Breast epithelium (tissue), 4 donors: ENCODE data around the gene ASTL. TPM values are rescaled to one million over a fixed set of nuclear protein-coding genes. Genes with fewer than 3 reads are reported as not detected.

Experiments used
- DNase-seq, 2 donors: peaks; one replicate each; pipeline ENCODE4 v3.0.0-alpha.2; 2019; ENCODE audit warnings: low spot score in 2 of 2
- H3K27ac ChIP-seq, 2 donors: fragments of 200-600 bp; sonication (generic) in 1 of 2; one replicate each; pipeline ENCODE4 v1.5.1; 2016 to 2019; ENCODE audit warnings: mild to moderate bottlenecking in 1 of 2
- H3K27me3 ChIP-seq, 2 donors: fragments of 200-600 bp; sonication (generic) in 1 of 2; one replicate each; pipeline versions ENCODE4 v1.5.1 to v1.6.0; 2017 to 2019; ENCODE audit warnings: control low read depth in 1 of 2, mild to moderate bottlenecking in 1 of 2
- H3K36me3 ChIP-seq: fragments of 200-600 bp; one replicate; pipeline ENCODE4 v1.5.1; 2019
- H3K4me1 ChIP-seq, 2 donors: fragments of 200-600 bp; sonication (generic); one replicate each; pipeline ENCODE4 v1.5.1; 2016 to 2019; ENCODE audit warnings: control low read depth in 1 of 2
- H3K4me3 ChIP-seq, 3 donors: fragments of 200-600 bp; sonication (generic); 1 replicate in 2 of 3; 2 replicates in 1 of 3; pipeline ENCODE4 v1.5.1; 2016 to 2019; ENCODE audit warnings: mild to moderate bottlenecking in 3 of 3, moderate library complexity in 2 of 3
- H3K9me3 ChIP-seq, 2 donors: fragments of 200-600 bp; sonication (generic) in 1 of 2; one replicate each; pipeline ENCODE4 v1.5.1; 2016 to 2019; ENCODE audit warnings: control low read depth in 1 of 2
- CTCF ChIP-seq, 3 donors: fragments of 450-650 bp; IDR thresholded peaks; one replicate each; pipeline ENCODE4 v1.5.1; 2016 to 2017; ENCODE audit warnings: antibody characterized with exemption in 3 of 3, mild to moderate bottlenecking in 3 of 3, moderate library complexity in 3 of 3
- POLR2A ChIP-seq: fragments of 450-650 bp; IDR thresholded peaks from one replicate; pipeline ENCODE4 v1.6.1; 2016; ENCODE audit warnings: antibody characterized with exemption, mild to moderate bottlenecking, moderate library complexity
- POLR2AphosphoS5 ChIP-seq, 3 donors: sonication (generic); formaldehyde crosslinking; IDR thresholded peaks; one replicate each; pipeline ENCODE4 v1.6.1; 2017; ENCODE audit warnings: antibody characterized with exemption in 3 of 3
- intact Hi-C: fragments of 100-400 bp; cut with DNase I; formaldehyde crosslinking; loops from one replicate; pipeline ENCODE4 v1.15.1; 2023; ENCODE audit warnings: low total_unique reads
- total RNA-seq, 3 donors: library from RNA; depleted of rRNA; stranded (reverse); fragments of >200 nt; gene quantifications; one replicate each; pipeline ENCODE4 v1.1.0, GENCODE V29; 2016

Gene ASTL
- total RNA-seq, 3 donors from 2014 or later = 0.32 TPM; not detected in 2

- Histone ChIP-seq H3K27ac (peak overlapping the region in 1 of 2 donors; percentile 40), H3K36me3 (no peaks in the 10 kb centered on the region), H3K4me1 (no peaks in the 10 kb centered on the region), H3K27me3 (no peaks in the 10 kb centered on the region), H3K4me3 (no peak overlapping the region), H3K9me3 (peaks cover 0 to 5% of the 10 kb centered on the region in 2 donors)
- TF ChIP-seq POLR2AphosphoS5 (IDR thresholded peaks at IDR 0.05) = no peak
- no peak for TF ChIP-seq POLR2A
- TF ChIP-seq CTCF (IDR thresholded peaks at IDR 0.05) = no peak
- intact Hi-C loops = no loop called here
- DNase-seq = peak; percentile 8 to 46
Measured at GRCh38 chr2:96098900-96099590, 39.3 kb downstream of the ASTL start.

- H3K9me3 ChIP-seq = peaks cover 0 to 5% of the 10 kb centered on the region in 2 donors
- no peak overlapping the region for H3K4me3 ChIP-seq
- peak; percentile 6 to 19 for DNase-seq
- H3K4me1 ChIP-seq = no peaks in the 10 kb centered on the region
- H3K27ac ChIP-seq = peak overlapping the region in 1 of 2 donors; percentile 43
- no peak for TF ChIP-seq CTCF (IDR thresholded peaks at IDR 0.05)
- TF ChIP-seq POLR2A = no peak
- TF ChIP-seq POLR2AphosphoS5 (IDR thresholded peaks at IDR 0.05) = no peak
- H3K27me3 ChIP-seq = no peaks in the 10 kb centered on the region
- intact Hi-C loops = no loop called here
- no peaks in the 10 kb centered on the region for H3K36me3 ChIP-seq
Measured at GRCh38 chr2:96097951-96098823, 40.1 kb downstream of the ASTL start.

- TF ChIP-seq POLR2A = no peak
- no peak for TF ChIP-seq POLR2AphosphoS5 (IDR thresholded peaks at IDR 0.05)
- no peak for TF ChIP-seq CTCF (IDR thresholded peaks at IDR 0.05)
- no peaks in the 10 kb centered on the region for H3K4me1 ChIP-seq
- H3K4me3 ChIP-seq = no peak overlapping the region
- no peak for DNase-seq
- H3K27ac ChIP-seq = no peak overlapping the region
- no peaks in the 10 kb centered on the region for H3K36me3 ChIP-seq
- intact Hi-C loops = no loop called here
- H3K27me3 ChIP-seq = no peaks in the 10 kb centered on the region
- peaks cover 0 to 5% of the 10 kb centered on the region in 2 donors for H3K9me3 ChIP-seq
Measured at GRCh38 chr2:96097441-96097840, 40.9 kb downstream of the ASTL start.

- intact Hi-C loops = no loop called here
- Histone ChIP-seq H3K4me3 (no peak overlapping the region), H3K27me3 (no peaks in the 10 kb centered on the region), H3K27ac (no peak overlapping the region), H3K4me1 (no peaks in the 10 kb centered on the region), H3K36me3 (no peaks in the 10 kb centered on the region), H3K9me3 (peaks cover 0 to 5% of the 10 kb centered on the region in 2 donors)
- no peak for TF ChIP-seq POLR2A
- no peak for TF ChIP-seq POLR2AphosphoS5 (IDR thresholded peaks at IDR 0.05)
- no peak for TF ChIP-seq CTCF (IDR thresholded peaks at IDR 0.05)
- peak in 1 of 2 donors; percentile 2 for DNase-seq
Measured at GRCh38 chr2:96095116-96095636, 43.1 kb downstream of the ASTL start.

GRCh38 chr2:96093528-96093927, 44.8 kb downstream of the ASTL start:
- peak; percentile 3 to 42 for DNase-seq
- no peaks in the 10 kb centered on the region for H3K27me3 ChIP-seq
- H3K4me1 ChIP-seq = no peaks in the 10 kb centered on the region
- peaks cover 0 to 5% of the 10 kb centered on the region in 2 donors for H3K9me3 ChIP-seq
- intact Hi-C loops = no loop called here
- H3K4me3 ChIP-seq = no peak overlapping the region
- TF ChIP-seq POLR2A (no peak), POLR2AphosphoS5 (IDR thresholded peaks at IDR 0.05) (no peak), CTCF (IDR thresholded peaks at IDR 0.05) (no peak)
- H3K27ac ChIP-seq = no peak overlapping the region
- no peaks in the 10 kb centered on the region for H3K36me3 ChIP-seq
